Hypothalamus (tissue), 51 donors: ENCODE measurements around the gene MELK.

Experiments used
- DNase-seq, 51 donors: peaks; one replicate each; lab custom pipeline; 2025; lab: John Stamatoyannopoulos, UW

Gene MELK

GRCh38 chr9:36665921-36666431 is 93.3 kb downstream of the MELK start:
- DNase-seq = no peak

GRCh38 chr9:36671561-36671960 is 98.9 kb downstream of the MELK start:
- DNase-seq = no peak

GRCh38 chr9:36676091-36676490 is 103.4 kb downstream of the MELK start:
- DNase-seq = no peak

GRCh38 chr9:36676778-36677485 is 104.2 kb downstream of the MELK start:
- DNase-seq = no peak

- DNase-seq = no peak
Observed at GRCh38 chr9:36677611-36678010, 104.9 kb downstream of the MELK start.

GRCh38 chr9:36679710-36680109 is 107.0 kb downstream of the MELK start:
- no peak for DNase-seq

GRCh38 chr9:36686471-36686870 is 113.8 kb downstream of the MELK start:
- DNase-seq = no peak

GRCh38 chr9:36690412-36691168 is 117.9 kb downstream of the MELK start:
- DNase-seq = no peak

GRCh38 chr9:36691671-36692070 is 119.0 kb downstream of the MELK start:
- DNase-seq = no peak

GRCh38 chr9:36698984-36699383 is 126.3 kb downstream of the MELK start:
- DNase-seq = no peak

- DNase-seq = no peak
Observed at GRCh38 chr9:36704148-36704547, 131.5 kb downstream of the MELK start.

GRCh38 chr9:36713515-36714490 is 141.1 kb downstream of the MELK start:
- DNase-seq = no peak

GRCh38 chr9:36716496-36716895 is 143.8 kb downstream of the MELK start:
- no peak for DNase-seq

- DNase-seq = no peak
Observed at GRCh38 chr9:36717276-36717675, 144.6 kb downstream of the MELK start.

- DNase-seq = no peak
Observed at GRCh38 chr9:36718612-36719011, 145.9 kb downstream of the MELK start.

- DNase-seq = no peak
Observed at GRCh38 chr9:36720043-36720442, 147.3 kb downstream of the MELK start.

- peak in 1 of 51 donors; percentile 2 for DNase-seq
Observed at GRCh38 chr9:36721846-36722588, 149.3 kb downstream of the MELK start.

- no peak for DNase-seq
Observed at GRCh38 chr9:36725777-36726356, 153.2 kb downstream of the MELK start.
